Lower lobe of right lung (tissue), 2 donors: ENCODE results near the gene INSC. TPM values are rescaled to one million over a fixed set of nuclear protein-coding genes. Genes with fewer than 3 reads are reported as not detected.

Experiments
- ATAC-seq, 2 donors: fragments of 200-7000 bp; cut with Tn5 transposase; one replicate each; pipeline ENCODE4 v1.9.1; 2020 to 2022; ENCODE audit warnings: mild to moderate bottlenecking in 2 of 2, moderate library complexity in 2 of 2
- DNase-seq: peaks from one replicate; pipeline ENCODE4 v3.0.0-alpha.2; 2020
- H3K27ac ChIP-seq: fragments of 200-600 bp; one replicate; pipeline ENCODE4 v1.8.0; 2022
- H3K27me3 ChIP-seq: fragments of 200-600 bp; one replicate; pipeline ENCODE4 v1.8.0; 2022; ENCODE audit warnings: low read depth
- H3K36me3 ChIP-seq: fragments of 200-600 bp; one replicate; pipeline ENCODE4 v1.8.0; 2022; ENCODE audit warnings: mild to moderate bottlenecking
- H3K4me1 ChIP-seq: fragments of 200-600 bp; one replicate; pipeline ENCODE4 v1.8.0; 2022
- H3K4me3 ChIP-seq: fragments of 200-600 bp; one replicate; pipeline ENCODE4 v1.8.0; 2022; ENCODE audit warnings: mild to moderate bottlenecking
- H3K9me3 ChIP-seq: fragments of 200-600 bp; one replicate; pipeline ENCODE4 v1.8.0; 2022
- CTCF ChIP-seq: fragments of 200-600 bp; IDR thresholded peaks from one replicate; pipeline ENCODE4 v1.8.0; 2022; ENCODE audit warnings: antibody characterized with exemption, mild to moderate bottlenecking
- intact Hi-C: fragments of 100-400 bp; cut with DNase I; formaldehyde crosslinking; loops from one replicate; pipeline ENCODE4 v1.11.0; 2022
- total RNA-seq: library from RNA; stranded (reverse); fragmentation: NEBNext Ultra II Directional; extraction: Animal tissue kit (Norgen Biotek cat#: 25700); gene quantifications from one replicate; pipeline ENCODE4 v1.2.1, GENCODE V29; 2021
- donor health status: DM: no; HTN: yes; CAD: no; lungs with severe emphysema.

The INSC gene
- total RNA-seq, 1 donor from 2014 or later: 1.1 TPM

DNA sequence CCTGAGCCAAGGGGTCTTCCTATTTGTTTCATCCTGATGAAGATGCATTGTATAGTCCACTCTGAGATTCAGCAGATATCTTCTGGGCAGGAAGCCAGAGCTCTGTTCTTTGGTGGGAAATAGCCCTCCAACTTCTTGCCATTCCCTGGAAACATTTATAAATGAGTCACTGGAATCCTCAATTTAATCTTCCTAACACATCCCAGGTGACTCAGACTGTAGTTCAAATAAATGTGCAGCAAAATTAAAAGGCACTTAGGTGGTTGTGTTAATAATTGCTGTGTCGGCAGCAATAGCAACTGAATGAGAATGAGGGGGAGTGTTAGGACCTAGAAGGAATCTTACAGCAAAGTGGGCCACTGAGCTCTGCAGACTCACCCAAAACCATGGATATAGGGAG, 108.6 kb downstream of the INSC start:
- H3K4me1 ChIP-seq: no peaks in the 10 kb centered on the region
- H3K9me3 ChIP-seq: no peaks in the 10 kb centered on the region
- no peak overlapping the region for H3K27ac ChIP-seq
- no peak for ATAC-seq
- no peaks in the 10 kb centered on the region for H3K36me3 ChIP-seq
- no peak for DNase-seq
- H3K27me3 ChIP-seq: no peaks in the 10 kb centered on the region
- no peak overlapping the region for H3K4me3 ChIP-seq
- TF ChIP-seq CTCF: no peak
- intact Hi-C loops: no loop called here

- no peak for TF ChIP-seq CTCF
- intact Hi-C loops: no loop called here
- ATAC-seq (no peak), DNase-seq (no peak)
- no peak overlapping the region for H3K4me3 ChIP-seq
- no peaks in the 10 kb centered on the region for H3K9me3 ChIP-seq
- H3K27ac ChIP-seq: no peak overlapping the region
- H3K4me1 ChIP-seq: no peaks in the 10 kb centered on the region
- H3K27me3 ChIP-seq: no peaks in the 10 kb centered on the region
- no peaks in the 10 kb centered on the region for H3K36me3 ChIP-seq
These were observed 109.7 kb downstream of the INSC start for GRCh38 chr11:15224466-15224865.

DNA sequence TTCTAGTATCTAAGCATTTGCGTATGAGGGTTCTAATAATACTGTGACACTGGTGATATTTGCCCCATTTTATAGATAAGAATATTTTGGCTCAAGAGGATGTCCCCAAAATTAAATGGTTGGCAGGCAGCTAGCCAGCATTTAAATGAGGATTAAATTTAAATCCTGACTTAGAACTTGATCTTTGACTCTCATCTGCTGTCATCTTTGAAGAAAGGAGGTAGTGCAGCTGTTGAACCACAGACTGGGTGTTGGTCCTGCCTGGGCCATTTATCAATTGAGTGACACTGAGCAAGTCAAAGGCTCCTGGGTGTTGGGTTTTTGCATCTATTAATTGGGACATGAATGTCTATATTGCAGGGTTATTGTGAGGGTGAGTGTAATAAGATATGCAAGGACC, 112.3 kb downstream of the INSC start:
- intact Hi-C loops: no loop called here
- Histone ChIP-seq H3K4me3 (no peak overlapping the region), H3K27ac (no peak overlapping the region), H3K36me3 (no peaks in the 10 kb centered on the region), H3K4me1 (no peaks in the 10 kb centered on the region), H3K9me3 (no peaks in the 10 kb centered on the region), H3K27me3 (no peaks in the 10 kb centered on the region)
- no peak for TF ChIP-seq CTCF
- DNase-seq: no peak
- ATAC-seq: no peak

- Histone ChIP-seq H3K4me1 (no peaks in the 10 kb centered on the region), H3K4me3 (no peak overlapping the region), H3K9me3 (no peaks in the 10 kb centered on the region), H3K27ac (no peak overlapping the region), H3K36me3 (no peaks in the 10 kb centered on the region), H3K27me3 (no peaks in the 10 kb centered on the region)
- DNase-seq (no peak), ATAC-seq (no peak)
- TF ChIP-seq CTCF: no peak
- intact Hi-C loops: no loop called here
These were observed 113.7 kb downstream of the INSC start for GRCh38 chr11:15228331-15228849.

DNA sequence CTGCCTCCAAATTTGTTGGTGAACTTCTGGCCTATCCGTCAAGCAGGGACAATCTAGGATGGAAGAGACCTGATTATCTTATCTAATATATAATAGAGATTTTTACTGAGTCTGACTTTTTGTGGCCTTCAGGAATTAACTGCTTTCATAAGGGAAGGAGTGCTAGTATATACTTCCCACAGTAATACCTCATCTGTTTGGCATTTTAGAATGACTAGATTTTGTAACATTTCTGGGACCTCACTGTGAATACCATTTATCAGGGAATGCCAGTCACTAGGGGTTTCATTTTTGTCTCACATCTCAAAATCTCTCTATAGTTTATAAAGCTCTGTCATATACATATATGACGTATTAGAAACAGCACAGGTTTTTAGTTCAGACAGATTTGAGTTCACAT, 114.3 kb downstream of the INSC start:
- DNase-seq: no peak
- H3K36me3 ChIP-seq: no peaks in the 10 kb centered on the region
- intact Hi-C loops: no loop called here
- TF ChIP-seq CTCF: no peak
- ATAC-seq: no peak
- no peak overlapping the region for H3K4me3 ChIP-seq
- H3K27ac ChIP-seq: no peak overlapping the region
- no peaks in the 10 kb centered on the region for H3K9me3 ChIP-seq
- no peaks in the 10 kb centered on the region for H3K4me1 ChIP-seq
- H3K27me3 ChIP-seq: no peaks in the 10 kb centered on the region

- ATAC-seq (no peak), DNase-seq (no peak)
- intact Hi-C loops: no loop called here
- H3K36me3 ChIP-seq: no peaks in the 10 kb centered on the region
- H3K4me3 ChIP-seq: no peak overlapping the region
- H3K4me1 ChIP-seq: no peaks in the 10 kb centered on the region
- no peak overlapping the region for H3K27ac ChIP-seq
- no peaks in the 10 kb centered on the region for H3K9me3 ChIP-seq
- TF ChIP-seq CTCF: no peak
- no peaks in the 10 kb centered on the region for H3K27me3 ChIP-seq
These were observed 117.8 kb downstream of the INSC start for GRCh38 chr11:15232496-15232895.
